HG03025 (cell line): Measurements from ENCODE around the gene GRM7.

ENCODE experiments used
- ATAC-seq: cut with Tn5 transposase; IDR thresholded peaks from one replicate; pipeline ENCODE4 v1.9.1; 2021; ENCODE audit warnings: mild to moderate bottlenecking, moderate library complexity; ENCODE audit not compliant: unreplicated experiment, low FRiP score

Gene GRM7

DNA sequence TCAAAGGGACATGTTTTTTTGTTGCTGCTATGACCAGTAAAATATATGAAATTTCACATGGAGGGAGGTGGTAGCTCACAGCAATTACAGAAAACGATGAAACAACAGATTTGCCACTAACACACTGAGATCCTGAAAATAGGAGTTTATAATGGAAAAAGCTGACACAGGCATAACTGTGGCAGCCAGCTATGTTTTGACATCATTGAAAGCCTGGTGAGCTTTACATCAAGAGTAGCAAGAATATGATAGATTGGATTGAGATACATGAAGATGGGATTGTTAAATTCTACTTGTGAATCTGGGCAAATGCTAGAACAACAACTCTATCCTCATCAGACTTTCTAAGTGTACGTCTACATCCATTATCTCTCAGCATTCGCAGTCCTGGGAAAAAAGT is 760.7 kb downstream of the GRM7 start:
- no peak for ATAC-seq

DNA sequence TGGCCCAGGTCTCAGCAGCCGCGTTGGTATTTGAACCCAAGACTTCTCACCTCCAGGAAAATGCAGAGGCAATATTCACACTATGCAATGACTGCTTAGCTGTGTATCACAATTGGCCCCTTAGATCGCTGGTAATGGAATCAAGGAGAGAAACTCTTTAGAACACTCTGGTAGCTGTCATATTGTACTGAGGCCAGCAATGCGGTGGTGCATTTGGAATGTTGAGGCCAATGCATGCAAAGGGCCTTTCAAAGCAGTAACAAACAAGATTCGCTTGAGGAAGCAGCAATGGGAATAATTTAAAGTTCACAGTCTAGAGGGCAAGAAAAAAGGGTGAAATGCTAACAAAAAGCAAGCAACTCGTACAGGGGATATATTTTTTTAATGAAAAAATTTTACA is 764.1 kb downstream of the GRM7 start:
- no peak for ATAC-seq

DNA sequence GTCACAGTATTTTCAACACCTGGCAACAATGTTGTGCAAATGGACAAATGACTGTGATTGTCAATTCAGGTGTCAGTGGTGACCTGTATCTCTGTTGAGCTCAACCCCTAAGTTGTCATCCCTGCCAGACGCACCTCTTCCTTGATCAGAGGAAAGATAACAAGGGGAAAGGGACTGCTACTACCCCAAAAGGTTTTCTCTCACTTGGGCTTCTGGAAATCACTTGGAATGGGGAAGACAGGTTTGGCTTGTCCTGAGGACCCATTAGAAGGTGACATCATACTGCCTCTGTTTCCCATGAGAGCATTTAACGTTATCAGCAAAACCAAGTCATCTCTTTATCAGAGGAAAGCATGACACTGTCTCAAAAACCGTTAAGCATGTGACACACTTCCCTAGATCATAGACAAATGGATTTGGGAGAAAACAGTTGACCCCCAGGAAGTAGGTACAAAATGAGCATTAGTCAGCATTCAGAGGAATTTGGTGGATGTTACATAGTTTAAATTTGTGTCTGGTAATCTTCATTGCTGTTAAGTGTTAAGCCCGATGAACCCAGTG is 769.5 kb downstream of the GRM7 start:
- ATAC-seq = no peak

DNA sequence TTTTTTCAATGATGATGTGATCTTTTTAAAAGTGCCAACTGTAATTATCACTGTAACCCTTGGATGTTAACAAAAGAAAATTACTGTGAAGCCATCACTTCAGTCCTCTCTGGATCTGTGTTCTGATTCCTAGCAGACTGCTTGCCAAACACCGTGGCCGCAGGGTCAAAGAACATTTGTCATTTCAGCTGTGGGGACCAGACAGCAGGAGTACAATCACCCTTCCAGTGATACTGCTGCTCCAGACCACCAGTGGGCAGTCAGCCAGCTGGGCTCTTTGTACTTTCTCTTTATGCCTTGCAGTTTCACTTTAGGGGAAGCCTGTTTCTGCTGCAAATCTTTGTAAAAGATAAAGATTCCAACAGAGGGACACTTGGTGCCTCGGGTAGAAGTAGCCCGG is 770.0 kb downstream of the GRM7 start:
- no peak for ATAC-seq

DNA sequence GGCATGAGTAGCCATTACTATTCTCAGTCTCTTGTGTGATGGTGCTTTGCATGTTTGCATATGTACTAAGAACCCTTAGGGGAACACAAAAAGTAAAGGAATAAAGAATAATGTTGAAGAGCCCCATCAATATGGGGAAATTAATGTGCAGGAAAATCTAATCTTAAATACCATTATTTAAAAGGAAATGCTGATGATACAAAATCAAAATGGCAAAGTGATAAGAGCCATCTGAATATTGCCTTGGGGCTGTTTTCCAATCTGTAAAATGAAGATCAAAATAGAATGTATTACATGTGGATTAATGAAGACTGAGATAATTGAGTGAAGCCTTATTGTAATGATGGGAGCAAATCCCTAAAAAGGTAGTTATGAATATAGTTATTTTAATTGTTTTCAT is 771.4 kb downstream of the GRM7 start:
- ATAC-seq = no peak

DNA sequence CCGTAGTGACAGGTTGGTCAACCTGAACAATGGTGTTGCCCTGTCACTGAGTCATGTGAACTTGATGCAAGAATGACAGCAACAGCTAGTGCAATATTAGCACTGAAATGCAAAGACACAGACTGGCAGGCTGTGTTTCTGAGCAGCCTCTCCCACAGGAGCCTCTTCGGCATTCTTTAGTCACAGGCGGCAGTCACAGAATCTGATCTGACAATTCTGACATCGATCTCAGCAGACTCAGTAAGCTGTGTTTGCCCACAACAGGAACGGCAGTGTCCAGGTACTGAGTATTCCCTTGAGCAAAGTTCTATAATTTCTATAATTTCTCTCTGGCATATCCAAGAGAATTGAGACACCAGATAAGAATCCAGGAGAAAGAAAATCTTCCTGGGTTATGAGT is 776.8 kb downstream of the GRM7 start:
- no peak for ATAC-seq

DNA sequence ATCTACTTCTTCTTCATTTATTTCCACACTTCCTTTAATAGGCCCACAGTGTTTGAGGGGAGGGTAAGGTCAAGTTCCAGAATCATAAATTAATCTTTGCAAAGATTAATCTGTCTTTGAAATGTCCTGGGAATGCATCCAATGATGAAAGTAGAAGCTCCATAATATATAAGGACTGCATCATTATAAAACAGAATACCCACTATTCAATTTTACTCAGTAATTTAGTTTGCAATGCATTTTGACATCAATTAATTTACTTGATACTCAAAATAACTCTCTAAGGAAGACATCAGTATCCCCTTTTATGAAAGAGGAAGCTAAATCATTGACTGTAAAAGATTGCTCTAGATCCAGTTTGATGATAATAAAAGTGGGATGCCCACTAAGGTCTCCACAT is 777.2 kb downstream of the GRM7 start:
- no peak for ATAC-seq

DNA sequence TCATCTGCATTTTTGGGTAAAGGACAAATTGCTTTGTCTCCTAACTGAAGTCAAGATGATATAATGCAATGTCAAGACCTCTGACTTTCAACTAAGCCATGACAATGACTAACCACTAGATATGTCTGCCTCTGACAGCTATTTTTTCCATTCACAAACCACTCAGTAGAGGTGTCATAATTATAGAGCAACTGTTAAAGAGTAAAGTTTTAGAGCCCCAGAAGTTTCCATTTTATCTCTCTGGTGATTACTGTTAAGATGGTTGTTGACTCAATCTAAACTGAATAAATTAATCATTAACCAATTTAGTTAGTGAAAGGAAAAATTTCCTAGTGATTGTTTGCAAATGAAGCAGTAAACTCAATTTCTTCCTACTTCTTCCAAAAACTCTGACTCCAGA is 779.9 kb downstream of the GRM7 start:
- no peak for ATAC-seq

DNA sequence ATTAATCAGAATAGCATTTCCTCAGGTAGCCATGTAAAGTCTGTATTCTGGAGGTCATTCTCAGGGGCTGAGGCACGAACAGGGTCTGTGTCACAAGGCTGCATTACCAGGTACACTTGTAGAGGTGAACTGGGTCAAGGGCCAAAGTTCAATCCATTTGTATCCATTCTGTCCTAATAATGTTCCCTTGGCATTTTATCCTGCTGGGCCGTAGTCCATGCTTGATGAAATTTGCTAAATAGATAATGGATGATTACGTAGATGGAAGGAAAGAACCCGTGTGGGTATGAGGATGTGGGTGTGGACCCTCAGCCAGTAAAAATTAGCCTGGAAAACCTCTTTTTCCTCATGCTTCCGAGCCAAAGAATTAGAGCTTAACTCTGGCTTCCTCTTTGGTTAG is 785.9 kb downstream of the GRM7 start:
- no peak for ATAC-seq

DNA sequence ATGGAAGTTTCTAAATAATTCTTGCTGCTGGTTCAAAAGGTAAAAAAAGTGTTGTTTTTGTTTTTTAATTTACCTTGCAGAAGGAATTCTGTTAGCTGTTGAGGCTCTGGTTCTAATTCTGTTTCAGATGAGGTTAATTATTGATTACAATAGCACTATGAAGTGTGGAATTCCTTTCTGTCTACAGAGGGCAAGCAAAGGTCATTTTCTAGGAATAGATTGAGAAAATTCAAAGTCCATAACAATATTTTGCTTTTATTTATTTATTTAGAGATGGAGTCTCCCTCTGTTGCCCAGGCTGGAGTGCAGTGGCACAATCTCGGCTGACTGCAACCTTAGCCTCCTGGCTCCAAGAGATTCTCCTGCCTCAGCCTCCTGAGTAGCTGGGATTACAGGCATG is 789.6 kb downstream of the GRM7 start:
- no peak for ATAC-seq

DNA sequence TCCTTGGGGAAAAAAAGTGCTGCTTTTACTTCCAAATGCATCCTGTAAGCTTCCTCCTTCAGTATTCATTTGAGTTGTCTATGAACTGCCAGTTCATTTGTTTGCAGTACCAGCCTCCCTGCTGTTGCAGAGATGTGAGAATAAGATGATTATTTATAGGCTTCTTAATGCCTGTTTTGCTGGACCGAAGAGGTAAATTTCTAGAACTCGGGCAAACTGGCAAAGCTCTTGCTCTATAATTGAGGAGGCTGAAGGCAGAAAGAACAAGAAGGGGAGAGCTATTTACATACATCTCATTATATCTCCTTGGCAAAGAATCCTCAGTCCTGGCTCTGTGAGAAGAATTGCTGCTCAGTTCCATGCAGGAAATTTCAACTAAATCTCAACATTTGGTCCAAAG is 790.4 kb downstream of the GRM7 start:
- ATAC-seq = no peak

DNA sequence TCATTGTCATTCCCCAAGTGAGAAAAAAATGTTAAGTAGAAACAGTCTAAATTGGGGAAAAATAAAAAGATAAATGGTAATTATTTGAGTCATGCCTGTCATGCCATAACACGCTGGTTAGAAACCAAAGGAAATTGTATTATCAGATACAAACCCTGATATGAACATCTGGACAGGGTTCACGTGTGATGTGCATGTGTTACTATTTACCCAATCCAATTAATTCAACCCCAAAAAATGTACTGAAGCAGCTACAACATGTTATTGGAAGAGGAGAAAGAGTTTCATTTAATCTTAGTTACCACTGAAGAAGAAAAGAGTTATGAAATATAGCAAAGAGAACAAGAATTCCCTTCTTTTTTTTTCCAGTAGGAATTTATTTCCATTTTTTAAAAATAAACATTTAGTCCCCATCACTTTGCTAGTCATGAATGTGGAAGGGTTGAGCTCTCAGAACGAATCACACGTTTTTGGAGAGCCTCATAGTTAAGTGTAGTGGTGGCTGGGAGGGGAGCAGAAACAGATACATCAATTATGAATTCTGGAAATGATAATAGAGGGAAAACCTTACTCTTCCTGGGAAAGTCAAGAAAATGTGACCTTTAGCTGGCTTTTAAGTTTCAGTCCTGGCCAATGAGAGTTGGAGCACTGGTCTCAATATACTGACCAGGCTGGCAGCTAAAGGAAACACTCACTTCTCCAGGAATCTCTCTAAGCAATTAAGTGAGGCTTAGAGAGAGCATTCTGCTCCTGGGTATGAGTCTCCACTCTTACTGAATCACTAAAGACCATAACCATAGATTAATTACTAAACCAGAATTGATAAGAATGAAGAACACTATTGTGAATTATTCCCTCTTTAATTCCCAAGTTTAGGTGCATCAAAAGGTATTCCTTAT is 796.5 kb downstream of the GRM7 start:
- no peak for ATAC-seq

DNA sequence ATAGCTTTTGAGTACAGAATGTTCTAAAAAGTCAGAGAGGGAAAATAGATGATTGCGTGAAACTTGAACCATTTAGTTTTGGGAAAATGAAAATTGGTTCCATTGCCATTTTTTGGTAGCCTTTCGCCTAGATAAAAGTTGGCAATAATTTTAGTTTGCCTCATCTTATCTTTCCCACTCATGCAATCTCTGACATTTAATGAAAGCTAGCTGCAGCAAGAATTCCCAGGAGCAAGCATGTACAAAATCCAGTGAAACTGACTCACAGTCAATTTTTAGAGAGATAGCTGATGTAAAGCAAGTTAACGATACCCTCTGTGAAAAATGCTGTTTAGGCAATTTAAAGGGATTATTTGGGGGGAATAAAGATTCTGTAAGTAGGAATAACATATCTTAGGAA is 797.4 kb downstream of the GRM7 start:
- ATAC-seq = no peak

DNA sequence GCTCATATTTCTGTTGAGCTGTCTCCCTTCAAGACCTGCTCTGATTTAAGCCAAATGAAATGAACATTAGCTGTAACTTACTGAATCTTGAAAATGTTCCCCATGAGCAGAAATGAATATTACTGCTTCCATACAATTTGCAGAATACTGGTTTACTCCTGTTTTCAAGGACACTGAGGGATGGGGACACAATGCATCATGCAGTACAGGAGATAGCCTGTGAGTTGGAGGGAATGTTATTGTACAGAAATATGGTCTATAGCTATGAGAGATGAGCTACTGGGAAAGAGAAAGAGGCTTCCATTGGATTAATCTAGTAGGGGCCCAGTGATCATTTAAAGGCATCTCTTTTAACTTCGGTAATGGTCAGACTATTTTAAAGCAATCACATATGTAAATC is 798.2 kb downstream of the GRM7 start:
- ATAC-seq = no peak

DNA sequence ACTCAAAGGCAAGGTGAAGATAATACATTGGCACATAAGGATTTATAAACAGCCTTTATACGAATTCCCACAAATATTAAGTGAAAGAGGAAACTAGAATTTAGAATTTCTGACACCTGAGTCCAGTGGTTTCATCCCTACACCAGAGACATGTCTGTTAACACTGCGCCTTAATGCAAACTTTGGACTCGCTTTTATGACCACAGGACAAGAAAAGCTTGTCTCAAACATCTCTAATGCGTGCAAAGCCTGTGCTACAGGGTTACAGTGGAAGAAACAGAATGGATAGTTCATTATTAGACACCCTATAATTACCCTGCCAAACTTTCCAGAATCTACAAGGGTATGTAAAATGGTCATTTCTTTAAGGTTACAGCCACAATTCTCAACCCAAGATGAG is 802.9 kb downstream of the GRM7 start:
- no peak for ATAC-seq

DNA sequence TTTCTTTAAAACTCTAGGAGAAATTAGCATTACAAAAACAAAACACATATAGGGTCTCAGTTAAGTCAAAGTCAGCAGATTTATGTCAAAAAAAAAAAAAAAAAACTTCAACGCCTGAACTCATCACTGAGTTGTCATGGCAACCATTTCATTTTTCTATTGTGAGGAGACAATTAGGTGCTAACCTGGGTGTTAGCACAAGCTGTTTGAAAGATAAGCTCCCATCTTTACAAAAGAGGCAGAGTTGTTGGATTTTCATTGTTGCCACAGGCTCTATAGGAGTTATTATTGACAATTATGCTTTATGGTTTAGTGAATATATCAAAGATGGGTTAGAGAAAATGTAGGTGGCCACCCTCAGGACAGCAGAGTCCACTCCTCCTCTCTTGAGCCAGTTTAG is 806.9 kb downstream of the GRM7 start:
- ATAC-seq = no peak

DNA sequence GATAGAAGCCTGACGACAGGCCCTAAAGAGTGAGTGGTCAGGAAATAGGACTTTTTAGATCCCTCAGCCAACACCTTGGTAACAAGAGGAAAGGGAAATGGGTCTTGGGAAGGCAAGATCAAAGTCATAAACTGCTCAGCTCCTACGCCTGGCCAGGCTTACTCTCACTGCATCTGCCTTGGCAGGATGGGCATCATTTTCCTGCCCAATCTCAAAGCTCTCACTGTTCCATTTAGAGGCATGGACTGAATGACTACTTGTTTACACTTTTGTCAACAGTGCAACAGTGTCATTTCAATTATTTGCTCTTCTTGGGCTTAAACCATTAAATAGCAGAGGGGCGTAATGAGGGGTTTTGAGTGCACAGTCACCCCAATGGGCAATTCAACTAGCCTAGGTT is 808.7 kb downstream of the GRM7 start:
- no peak for ATAC-seq

DNA sequence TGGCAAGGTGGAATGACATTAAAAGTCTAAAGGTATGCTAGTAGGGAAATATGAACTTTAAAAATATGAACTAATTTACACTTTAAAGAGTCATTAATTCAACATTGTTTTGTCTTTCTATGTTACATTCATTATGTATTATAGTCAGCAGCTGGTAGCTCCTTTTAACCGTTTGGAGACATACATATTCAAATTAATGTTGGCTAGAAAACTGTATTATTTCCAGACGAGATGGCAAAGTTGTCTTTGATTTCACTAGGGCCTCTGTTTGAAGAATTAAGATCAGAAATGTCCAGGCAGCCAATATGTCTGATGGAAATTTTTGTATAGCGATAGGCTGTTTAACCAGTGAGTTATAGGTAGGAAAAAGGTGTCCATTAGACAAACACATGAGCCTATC is 817.6 kb downstream of the GRM7 start:
- ATAC-seq = no peak

DNA sequence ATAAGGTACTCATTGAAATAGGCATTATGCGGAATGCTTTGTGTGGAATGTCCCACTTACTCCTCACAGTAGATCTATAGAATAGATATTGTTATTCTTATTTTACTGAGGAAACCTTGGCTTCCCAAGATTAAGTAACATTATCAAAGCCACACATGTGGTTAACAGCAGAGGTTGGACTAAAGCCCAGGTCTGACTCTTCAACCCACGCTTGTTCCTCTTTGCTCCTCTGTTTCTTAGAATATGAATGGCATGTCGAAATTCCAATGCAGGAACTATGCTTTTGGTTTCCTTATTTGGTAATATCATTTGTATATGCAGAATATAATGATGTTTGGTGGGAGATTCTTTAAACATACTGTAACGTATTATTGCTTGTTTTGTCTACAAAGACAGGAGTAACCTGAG is 821.9 kb downstream of the GRM7 start:
- no peak for ATAC-seq

DNA sequence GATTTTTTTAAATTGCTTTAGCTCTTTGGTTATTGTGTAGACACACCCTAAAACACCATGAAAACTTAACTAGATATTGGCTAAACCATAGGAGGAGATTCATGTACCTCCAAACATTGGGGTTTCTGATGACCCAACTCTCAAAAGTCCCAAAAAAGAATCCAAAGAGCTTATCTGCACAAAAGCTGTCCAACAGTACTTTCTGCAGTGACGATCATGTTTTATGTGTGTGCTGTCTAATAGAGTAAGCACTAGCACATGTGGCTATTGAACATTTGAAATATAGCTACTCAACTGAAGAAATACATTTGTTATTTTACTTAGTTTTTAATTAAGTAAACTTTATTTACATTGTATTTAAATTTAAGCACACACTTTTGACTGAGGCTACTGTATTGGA is 822.5 kb downstream of the GRM7 start:
- ATAC-seq = no peak

DNA sequence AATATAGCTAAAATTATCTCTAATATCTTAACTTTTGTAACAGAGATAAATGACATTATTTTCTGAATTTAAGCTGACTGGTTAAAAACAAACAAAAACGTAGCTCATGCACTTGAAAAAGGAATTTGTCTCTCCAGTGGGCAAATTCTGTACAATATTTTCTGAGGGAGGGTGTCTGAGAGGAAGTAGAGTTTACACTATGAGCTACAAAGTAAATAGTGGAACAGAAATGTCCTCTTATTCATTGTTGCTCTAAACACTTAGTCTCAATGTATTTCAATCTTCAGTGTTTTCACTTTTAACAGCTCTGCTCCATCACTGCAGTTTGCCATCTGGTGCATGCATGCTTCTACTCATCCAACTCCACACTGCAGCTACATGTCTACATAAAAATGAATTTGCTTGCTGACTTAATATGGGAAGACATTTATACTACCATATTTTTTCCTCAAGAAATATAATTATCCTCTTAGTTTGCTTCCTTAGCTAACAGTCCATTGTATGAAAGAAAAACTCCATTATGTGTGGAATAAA is 823.3 kb downstream of the GRM7 start:
- no peak for ATAC-seq
